Ectodermal cell (in vitro differentiated cells): ENCODE results near the gene KRTAP5-4.
"Not testable (repeated sequence)": the region's sequence is repeated elsewhere in the genome, so short reads cannot be mapped to it uniquely, and the experiment has no call there.

Source experiments
- H3K27ac ChIP-seq: 2 replicates; pipeline ENCODE4 v1.7.0; 2013; ENCODE audit warnings: mild to moderate bottlenecking, low read depth, low read length; ENCODE audit not compliant: insufficient read depth, poor library complexity, severe bottlenecking
- H3K27me3 ChIP-seq: 2 replicates; pipeline ENCODE4 v1.7.0; 2013; ENCODE audit warnings: mild to moderate bottlenecking, low read length; ENCODE audit not compliant: insufficient read depth, control insufficient read depth, poor library complexity, severe bottlenecking
- H3K36me3 ChIP-seq: one replicate; pipeline ENCODE4 v1.7.0; 2013; ENCODE audit warnings: low read length; ENCODE audit not compliant: control insufficient read depth, insufficient read depth
- H3K4me1 ChIP-seq: one replicate; pipeline ENCODE4 v1.7.0; 2013; ENCODE audit warnings: low read length; ENCODE audit not compliant: control insufficient read depth, insufficient read depth
- H3K4me3 ChIP-seq: 2 replicates; pipeline ENCODE4 v1.7.0; 2013; ENCODE audit warnings: low read depth, low read length, control low read depth; ENCODE audit not compliant: insufficient read depth
- H3K9me3 ChIP-seq: 2 replicates; pipeline ENCODE4 v1.7.0; 2013; ENCODE audit warnings: mild to moderate bottlenecking, low read length, moderate library complexity; ENCODE audit not compliant: control insufficient read depth
- WGBS, 2 experiments: methylation state at CpG; one replicate each; pipeline ENCODE4 v1.1.7; 2013; ENCODE audit warnings: missing lambda C conversion rate in 2 of 2; 5-methylcytosine and 5-hydroxymethylcytosine counted together

The KRTAP5-4 gene

DNA sequence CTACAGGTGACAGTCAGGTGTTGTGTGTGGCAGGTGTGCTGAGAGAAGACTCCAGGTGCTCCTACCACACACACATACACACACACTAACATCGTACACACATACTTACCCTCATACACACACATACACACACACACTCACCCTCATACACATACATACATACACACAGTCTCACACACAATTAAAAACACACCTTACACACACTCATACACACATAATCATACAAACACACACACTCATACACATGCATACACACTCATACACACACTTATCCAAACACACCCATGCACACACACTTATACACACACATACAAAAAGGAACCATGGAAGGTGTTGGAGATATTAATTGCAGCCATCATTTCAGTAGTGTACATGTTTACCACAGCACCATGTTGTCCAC is 18.3 kb downstream of the KRTAP5-4 start:
- H3K36me3 ChIP-seq: no peaks in the 10 kb centered on the region
- H3K4me1 ChIP-seq: peaks cover 14% of the 10 kb centered on the region
- no peaks in the 10 kb centered on the region for H3K27me3 ChIP-seq
- no peaks in the 10 kb centered on the region for H3K9me3 ChIP-seq
- no peak overlapping the region for H3K4me3 ChIP-seq
- no peak overlapping the region for H3K27ac ChIP-seq
- 76 to 87% methylated on average over 1 of the region's 1 CpG for WGBS, 2 experiments

DNA sequence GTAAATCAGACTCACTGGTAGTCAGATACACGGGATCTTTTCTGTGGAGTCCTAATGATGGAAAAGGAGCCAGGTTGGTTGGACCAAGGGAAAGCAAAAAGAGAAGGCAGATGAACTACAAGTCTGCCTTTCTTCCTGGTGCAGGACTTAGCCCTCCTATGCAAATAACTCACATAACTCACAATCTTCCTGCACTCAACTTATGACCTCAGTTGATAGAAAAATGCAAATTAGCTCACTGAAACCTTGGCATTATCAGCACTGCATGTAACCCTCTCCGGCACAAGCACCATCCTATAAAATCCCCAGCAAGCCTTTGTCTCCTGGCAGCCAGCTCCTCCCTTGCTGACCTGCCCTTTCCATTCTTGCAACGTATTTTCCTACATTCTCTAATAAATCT is 20.3 kb downstream of the KRTAP5-4 start:
- H3K4me3 ChIP-seq, H3K27ac ChIP-seq, H3K27me3 ChIP-seq, H3K36me3 ChIP-seq, H3K9me3 ChIP-seq, H3K4me1 ChIP-seq: not testable (repeated sequence)
- 85 to 89% methylated on average over 2 of the region's 3 CpGs for WGBS, 2 experiments

DNA sequence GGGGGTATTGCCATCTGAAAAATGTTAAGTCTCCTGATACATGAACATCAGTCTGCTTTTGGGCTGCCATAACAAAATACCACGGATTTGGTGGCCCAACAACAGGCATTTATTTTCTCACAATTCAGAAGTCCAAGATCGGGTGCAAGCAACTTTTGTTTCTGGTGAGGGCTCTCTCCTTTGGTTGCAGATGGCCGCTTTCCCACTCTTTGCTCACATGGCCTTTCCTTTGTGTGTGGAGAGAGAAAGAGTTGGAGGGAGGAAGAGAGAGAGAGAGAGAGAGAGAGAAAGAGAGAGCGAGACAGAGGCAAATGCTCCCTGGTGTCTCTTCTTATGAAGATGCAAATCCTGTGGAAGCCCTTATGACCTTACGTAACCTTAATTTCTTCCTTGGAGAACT is 21.3 kb downstream of the KRTAP5-4 start:
- Histone ChIP-seq H3K9me3 (no peaks in the 10 kb centered on the region), H3K4me1 (no peaks in the 10 kb centered on the region), H3K4me3 (no peak overlapping the region), H3K27me3 (peaks cover 13% of the 10 kb centered on the region), H3K27ac (no peak overlapping the region), H3K36me3 (no peaks in the 10 kb centered on the region)
- WGBS, 2 experiments: 66 to 77% methylated on average over 5 of the region's 5 CpGs

DNA sequence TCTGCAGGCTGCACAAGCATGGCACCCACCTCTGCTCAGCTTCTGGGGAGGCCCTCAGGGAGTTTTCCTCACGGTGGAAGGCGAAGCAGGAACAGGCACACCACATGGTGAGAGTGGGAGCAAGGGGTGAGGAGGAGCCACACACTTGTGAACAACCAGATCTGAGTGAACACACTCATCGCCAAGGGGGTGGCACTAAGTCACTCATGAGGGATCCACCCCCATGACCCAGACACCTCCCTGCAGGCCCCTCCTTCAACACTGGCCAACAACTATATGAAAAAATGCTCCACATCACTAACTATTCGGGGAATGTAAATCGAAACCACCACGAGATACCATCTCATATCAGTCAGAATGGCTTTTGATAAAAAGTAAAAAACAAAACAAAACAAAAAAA is 23.1 kb downstream of the KRTAP5-4 start:
- Histone ChIP-seq H3K9me3 (no peaks in the 10 kb centered on the region), H3K27me3 (peaks cover 15% of the 10 kb centered on the region), H3K36me3 (no peaks in the 10 kb centered on the region), H3K27ac (no peak overlapping the region), H3K4me3 (no peak overlapping the region), H3K4me1 (no peaks in the 10 kb centered on the region)
- WGBS, 2 experiments: 91 to 94% methylated on average over 6 of the region's 6 CpGs

DNA sequence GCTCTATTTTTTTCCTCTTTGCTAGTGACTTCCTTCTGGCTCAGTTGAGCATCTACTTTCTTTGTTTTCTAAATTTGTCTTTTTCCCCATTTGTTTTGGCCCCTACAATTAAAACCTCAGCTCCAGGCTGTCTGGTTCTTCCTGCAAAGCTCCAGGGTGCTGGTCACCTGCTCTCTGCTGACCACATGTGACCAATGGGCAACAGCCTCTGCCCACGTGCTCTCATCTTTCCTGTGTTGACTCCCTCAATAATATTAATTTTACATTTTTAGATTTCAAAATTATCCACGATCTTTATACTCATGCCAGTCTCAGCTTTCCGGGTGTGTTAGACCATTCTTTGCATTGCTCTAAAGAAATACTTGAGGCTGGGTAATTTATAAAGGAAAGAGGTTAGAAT is 23.5 kb downstream of the KRTAP5-4 start:
- peaks cover 15% of the 10 kb centered on the region for H3K27me3 ChIP-seq
- not testable (repeated sequence) for H3K4me3 ChIP-seq, H3K27ac ChIP-seq, H3K36me3 ChIP-seq, H3K9me3 ChIP-seq, H3K4me1 ChIP-seq
- 76 to 89% methylated on average over 3 of the region's 3 CpGs for WGBS, 2 experiments

DNA sequence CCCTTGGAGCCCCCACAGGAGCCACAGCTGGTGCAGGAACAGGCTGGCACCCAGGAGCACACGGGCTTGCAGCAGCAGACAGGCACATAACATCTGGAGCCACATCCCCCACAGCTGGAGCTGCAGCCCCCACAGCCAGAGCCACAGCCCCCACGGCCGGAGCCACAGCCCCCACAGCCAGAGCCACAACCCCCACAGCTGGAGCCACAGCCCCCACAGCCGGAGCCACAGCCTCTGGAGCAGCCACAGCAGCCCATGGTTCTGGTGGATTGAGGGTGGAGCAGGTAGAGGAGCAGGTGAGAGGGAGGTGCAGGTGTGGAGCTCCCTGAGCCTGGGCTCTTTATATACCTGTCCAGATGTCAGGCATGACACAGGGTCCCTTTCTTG is 24.0 kb downstream of the KRTAP5-4 start, which contains the start of gene KRTAP5-2:
Gene KRTAP5-2, minus strand, starts transcription at position 301 of the 387 bp plus-strand sequence. Its CDS starts 44 bp downstream, at position 257.
- H3K36me3 ChIP-seq: no peaks in the 10 kb centered on the region
- no peak within 1 kb of the TSS for H3K4me3 ChIP-seq
- 87 to 100% methylated on average over 2 to 4 of the region's 4 CpGs for WGBS, 2 experiments
- H3K27ac ChIP-seq: no peak within 1 kb of the TSS
- H3K27me3 ChIP-seq: peaks cover 15% of the 10 kb centered on the region
- H3K9me3 ChIP-seq: no peaks in the 10 kb centered on the region
- no peaks in the 10 kb centered on the region for H3K4me1 ChIP-seq

DNA sequence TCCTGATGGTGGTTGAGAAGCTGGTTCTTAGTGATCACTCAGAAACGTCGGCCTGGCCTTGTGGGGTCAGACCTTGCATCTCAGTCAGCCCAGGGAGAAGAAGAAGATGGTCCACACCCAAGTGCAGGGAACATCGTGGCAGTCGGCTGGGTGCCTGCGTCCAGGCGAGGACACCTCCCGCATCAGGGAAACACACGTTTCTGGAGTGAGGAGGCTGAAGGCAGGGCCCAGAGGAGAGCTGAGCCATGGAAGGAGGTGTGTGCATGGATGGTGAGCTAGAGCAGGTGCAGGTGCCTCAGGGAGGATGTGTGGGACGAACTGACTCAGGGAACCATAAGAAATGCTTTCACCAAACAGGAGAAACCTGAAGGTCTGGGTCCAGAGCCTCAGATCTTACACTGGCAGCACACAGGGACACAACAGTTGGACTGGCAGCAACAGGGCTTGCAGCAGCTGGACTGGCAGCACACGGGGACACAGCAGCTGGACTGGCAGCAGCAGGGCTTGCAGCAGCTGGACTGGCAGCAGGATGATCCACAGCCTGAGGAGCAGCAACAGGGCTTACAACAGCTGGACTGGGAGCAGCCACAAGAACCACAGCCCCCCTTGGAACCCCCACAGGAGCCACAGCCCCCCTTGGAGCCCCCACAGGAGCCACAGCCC is 24.5 kb downstream of the KRTAP5-4 start:
- Histone ChIP-seq H3K27me3 (peaks cover 15% of the 10 kb centered on the region), H3K36me3 (no peaks in the 10 kb centered on the region), H3K9me3 (no peaks in the 10 kb centered on the region), H3K4me3 (no peak overlapping the region), H3K4me1 (no peaks in the 10 kb centered on the region), H3K27ac (no peak overlapping the region)
- WGBS, 2 experiments: 91 to 92% methylated on average over 10 of the region's 10 CpGs

DNA sequence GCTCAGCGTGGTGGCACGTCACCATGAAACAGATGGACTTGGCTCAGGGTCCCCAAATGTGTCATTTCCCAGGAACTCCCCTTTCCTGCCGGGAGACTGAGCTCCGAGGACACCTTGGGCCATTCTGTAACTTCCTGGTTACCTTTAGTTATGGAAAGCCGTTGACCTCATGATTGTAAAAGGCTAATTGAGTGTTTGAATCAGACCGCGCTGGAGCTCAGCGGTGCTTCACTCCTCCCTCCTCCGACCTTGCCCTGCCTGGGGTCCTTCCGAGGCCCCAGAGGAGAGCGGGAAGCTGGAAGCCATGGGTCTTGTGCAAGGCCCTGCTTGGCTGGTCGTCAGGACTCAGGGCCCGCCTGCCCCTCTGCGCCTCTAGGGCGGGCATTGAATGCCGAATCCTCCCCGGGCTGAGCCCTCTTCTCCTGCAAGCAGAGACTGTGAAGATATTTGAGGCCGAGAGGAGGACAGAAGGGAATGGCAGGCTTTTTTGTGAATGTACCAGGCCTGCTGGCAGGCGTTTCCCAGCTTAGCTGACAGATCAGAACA is 25.3 kb downstream of the KRTAP5-4 start:
- WGBS, 2 experiments: 48 to 53% methylated on average over 19 of the region's 19 CpGs
- H3K36me3 ChIP-seq, H3K27ac ChIP-seq, H3K4me3 ChIP-seq, H3K9me3 ChIP-seq, H3K4me1 ChIP-seq: not testable (repeated sequence)
- H3K27me3 ChIP-seq: peaks cover 15% of the 10 kb centered on the region

DNA sequence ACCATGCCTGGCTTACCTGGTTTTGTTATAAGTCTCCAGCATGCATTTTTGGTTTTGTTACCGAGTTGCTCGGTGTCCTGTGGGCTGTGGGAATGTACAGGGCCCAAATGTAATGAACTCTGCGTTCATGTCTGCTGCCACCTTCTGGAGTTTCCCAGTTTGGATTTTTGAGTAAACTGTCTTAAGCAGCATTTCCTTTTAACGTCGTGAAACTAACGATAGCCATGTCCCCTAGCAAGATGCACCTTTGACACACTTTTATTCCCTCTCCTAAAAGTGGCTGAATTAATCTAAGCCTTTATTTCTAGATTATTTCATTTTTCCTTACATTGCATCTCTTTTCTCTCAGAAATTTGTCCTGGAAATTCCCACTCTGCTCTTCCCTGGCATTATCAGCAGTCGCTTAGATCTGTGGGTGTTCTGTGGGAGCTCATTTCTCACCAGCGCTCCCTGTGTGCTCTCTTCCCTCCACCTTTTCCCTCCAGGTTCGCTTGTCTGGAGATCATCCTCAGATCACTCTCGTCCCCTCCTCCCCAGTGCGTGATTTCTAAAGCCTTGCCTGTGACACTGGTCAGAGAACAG is 25.9 kb downstream of the KRTAP5-4 start:
- not testable (repeated sequence) for H3K27ac ChIP-seq, H3K4me3 ChIP-seq, H3K9me3 ChIP-seq, H3K4me1 ChIP-seq, H3K36me3 ChIP-seq
- H3K27me3 ChIP-seq: peaks cover 15% of the 10 kb centered on the region
- WGBS, 2 experiments: 69 to 70% methylated on average over 11 of the region's 11 CpGs

DNA sequence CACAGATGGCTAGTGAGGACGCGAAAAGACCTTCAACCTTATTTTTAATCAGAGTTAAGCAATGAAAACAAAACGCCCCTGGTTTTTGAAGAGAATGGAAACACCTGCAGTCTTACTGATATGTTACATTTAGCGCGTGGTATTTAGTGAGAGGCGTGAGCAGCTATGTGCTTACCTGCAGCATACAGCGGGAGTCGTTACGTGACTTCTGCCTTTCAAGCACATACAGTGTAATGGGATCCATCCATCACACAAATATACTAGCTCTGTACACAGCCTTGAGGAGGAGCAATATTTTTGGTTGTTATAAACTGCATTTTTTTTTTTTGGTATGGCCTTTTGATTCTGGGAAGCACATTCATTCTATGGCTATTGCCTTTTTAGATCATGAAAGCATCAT is 29.3 kb downstream of the KRTAP5-4 start:
- peaks cover 15% of the 10 kb centered on the region for H3K27me3 ChIP-seq
- 90 to 91% methylated on average over 9 of the region's 9 CpGs for WGBS, 2 experiments
- H3K27ac ChIP-seq: no peak overlapping the region
- H3K36me3 ChIP-seq: no peaks in the 10 kb centered on the region
- H3K9me3 ChIP-seq: no peaks in the 10 kb centered on the region
- H3K4me1 ChIP-seq: no peaks in the 10 kb centered on the region
- no peak overlapping the region for H3K4me3 ChIP-seq
